Measurements from ENCODE around the gene PPIL1. TPM values are rescaled to one million over a fixed set of nuclear protein-coding genes. Genes with fewer than 3 reads are reported as not detected.

Gene PPIL1
- total RNA-seq, 1 experiment from 2014 or later = 87.8 TPM

GRCh38 chr6:36912586-36912985, 38.0 kb upstream of the PPIL1 start:
- Histone ChIP-seq H3K27ac (ENCODE audit: insufficient read length, low read depth, low read length) (no peak overlapping the region), H4K5ac (ENCODE audit: insufficient read length, low read depth, low read length) (no peak overlapping the region), H2BK120ac (ENCODE audit: low read depth, low read length, poor library complexity, severe bottlenecking) (no peak overlapping the region), H3K9ac (ENCODE audit: extremely low read depth, insufficient read length, low read length) (no peak overlapping the region), H2BK15ac (ENCODE audit: low read depth, low read length) (no peak overlapping the region), H3K18ac (ENCODE audit: insufficient read length, low read depth, low read length) (no peak overlapping the region), H3K79me2 (ENCODE audit: insufficient read depth, low read length) (no peaks in the 10 kb centered on the region), H3K4me2 (ENCODE audit: insufficient read depth, insufficient read length, low read length) (no peak overlapping the region), H3T11ph (ENCODE audit: low read length) (no peak overlapping the region), H4K20me1 (ENCODE audit: control insufficient read depth, insufficient read depth, insufficient read length) (no peaks in the 10 kb centered on the region), H3K23me2 (ENCODE audit: insufficient read length, low read depth, low read length, poor library complexity, severe bottlenecking) (no peaks in the 10 kb centered on the region), H2BK12ac (ENCODE audit: insufficient read length, low read depth, low read length) (no peak overlapping the region), H3K23ac (ENCODE audit: insufficient read length, low read depth, low read length) (no peak overlapping the region), H4K8ac (replicated peaks; ENCODE audit: insufficient read length, low read depth, low read length) (no peak overlapping the region), H3K56ac (ENCODE audit: insufficient read length, low read depth, low read length) (no peak overlapping the region), H3K4ac (ENCODE audit: low read depth, low read length) (no peak overlapping the region), H3K27me3 (ENCODE audit: insufficient read depth, low read length) (no peaks in the 10 kb centered on the region), H2AK5ac (ENCODE audit: insufficient read length, low read length) (no peak overlapping the region), H3K14ac (ENCODE audit: insufficient read depth, low read length) (no peak overlapping the region), H4K91ac (ENCODE audit: insufficient read length, low read depth, low read length) (no peak overlapping the region), H2BK5ac (ENCODE audit: insufficient read length, low read length) (no peak overlapping the region), H2AFZ (ENCODE audit: low read length) (no peak overlapping the region), H2BK20ac (ENCODE audit: low read depth, low read length, poor library complexity, severe bottlenecking) (no peak overlapping the region), H3K4me1 (ENCODE audit: insufficient read depth, low read length) (peaks cover 2% of the 10 kb centered on the region; the same call in 1 of the 2 replicates), H3K79me1 (ENCODE audit: insufficient read depth, low read depth, low read length, poor library complexity, severe bottlenecking) (no peaks in the 10 kb centered on the region), H3K9me3 (ENCODE audit: control insufficient read depth, low read depth, low read length) (no peaks in the 10 kb centered on the region)
- H3K9me3 Mint-ChIP-seq = no peaks in the 10 kb centered on the region
- no peaks in the 10 kb centered on the region for H3K27me3 Mint-ChIP-seq (ENCODE audit: low read depth)
- H3K36me3 Mint-ChIP-seq (ENCODE audit: insufficient read depth in 1 of 3, low read depth in 3 of 3) = 0 out of 7 replicates have a peak, but pooled peaks cover 0 to 2% (median 0%) of the 10 kb centered on the region in 3 experiments
- no peak overlapping the region for H3K4me3 Mint-ChIP-seq
- H3K4me1 Mint-ChIP-seq = peaks cover 4 to 13% of the 10 kb centered on the region in 2 experiments
- DNase-seq = no peak
- WGBS (ENCODE audit: extremely low coverage, insufficient read length, low lambda C conversion rate) = no CpG with 5 or more reads among the region's 8 CpGs
- no peak overlapping the region for H3K27ac Mint-ChIP-seq
- no peak for TF ChIP-seq CTCF (conservative IDR thresholded peaks at IDR 0.05)

Data from H9 (cell line).